COR-L47 (cell line): ENCODE measurements around the gene ZNF292.
"Not testable (repeated sequence)": the region's sequence is repeated elsewhere in the genome, so short reads cannot be mapped to it uniquely, and the experiment has no call there.

Experiments
- DNase-seq: peaks from one replicate; lab custom pipeline; 2025; lab: John Stamatoyannopoulos, UW

Gene ZNF292

GRCh38 chr6:87164004-87164403 lies 8.6 kb downstream of the ZNF292 start:
- DNase-seq = no peak

- DNase-seq = no peak
Measured at GRCh38 chr6:87164506-87164905, 9.1 kb downstream of the ZNF292 start.

DNA sequence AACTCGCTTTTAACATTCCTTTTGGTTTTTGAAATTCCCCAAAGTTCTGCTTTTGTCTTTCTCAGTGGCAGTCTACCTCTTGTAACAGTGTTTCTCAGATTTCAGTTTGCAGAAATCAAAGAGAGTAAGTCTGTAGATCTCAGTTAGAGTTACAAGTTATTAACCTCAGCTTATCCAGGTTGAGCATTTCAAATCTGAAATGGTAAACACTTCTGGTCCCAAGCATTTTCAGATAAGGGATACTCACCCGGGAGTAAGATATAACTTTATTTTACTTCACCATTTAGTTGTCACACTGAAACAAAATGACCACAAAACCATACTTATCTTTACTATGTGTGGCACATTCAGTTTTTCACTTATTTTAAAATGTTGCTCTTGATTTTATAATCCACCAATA lies 9.8 kb downstream of the ZNF292 start:
- DNase-seq = no peak

- DNase-seq = peak; percentile 79
Measured at GRCh38 chr6:87171938-87172633, 16.7 kb downstream of the ZNF292 start.

GRCh38 chr6:87174078-87174579 lies 18.8 kb downstream of the ZNF292 start:
- no peak for DNase-seq

DNA sequence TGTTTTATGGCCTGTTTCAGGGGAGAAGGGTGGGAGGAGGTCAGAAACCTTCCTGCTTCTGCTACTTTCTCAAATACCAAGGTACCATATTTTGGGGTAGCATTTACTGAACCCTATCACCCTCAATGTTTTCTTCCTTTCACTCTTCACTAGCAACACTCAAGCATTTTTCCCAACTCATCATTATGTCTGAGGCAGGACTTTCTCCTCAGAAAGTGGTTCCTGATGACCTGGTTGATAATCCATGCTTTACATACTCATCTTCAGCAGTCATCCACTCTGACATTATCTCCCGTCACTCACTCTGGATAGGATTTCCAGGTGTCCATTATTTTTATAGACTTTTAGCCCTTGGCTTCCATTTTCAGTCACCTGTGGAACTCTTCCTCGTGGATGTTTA lies 21.1 kb downstream of the ZNF292 start:
- DNase-seq = no peak

- no peak for DNase-seq
Measured at GRCh38 chr6:87180105-87180728, 24.9 kb downstream of the ZNF292 start.

GRCh38 chr6:87181903-87182302 lies 26.5 kb downstream of the ZNF292 start:
- no peak for DNase-seq

- no peak for DNase-seq
Measured at GRCh38 chr6:87182321-87182720, 27.0 kb downstream of the ZNF292 start.

GRCh38 chr6:87182940-87183339 lies 27.6 kb downstream of the ZNF292 start:
- no peak for DNase-seq

DNA sequence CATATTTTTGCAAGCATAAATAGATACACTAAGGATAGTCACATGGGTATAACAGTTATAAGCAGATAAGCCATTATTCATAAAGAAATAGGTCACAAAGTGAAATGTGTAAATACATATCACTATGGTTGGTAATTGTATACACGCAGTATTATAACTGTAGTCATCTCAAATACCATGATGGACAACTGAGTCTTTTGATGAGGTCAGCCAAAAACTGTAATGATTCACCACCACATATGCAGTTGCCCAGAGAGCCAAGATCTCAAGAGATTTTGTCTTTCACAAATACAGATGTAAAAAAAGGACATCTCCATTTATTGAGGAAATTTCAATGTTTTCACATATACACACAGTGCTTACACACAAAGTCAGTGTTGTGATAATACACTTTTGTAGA lies 28.3 kb downstream of the ZNF292 start:
- DNase-seq = no peak

GRCh38 chr6:87184762-87185250 lies 29.4 kb downstream of the ZNF292 start:
- no peak for DNase-seq

- DNase-seq = no peak
Measured at GRCh38 chr6:87196275-87196842, 41.0 kb downstream of the ZNF292 start.

DNA sequence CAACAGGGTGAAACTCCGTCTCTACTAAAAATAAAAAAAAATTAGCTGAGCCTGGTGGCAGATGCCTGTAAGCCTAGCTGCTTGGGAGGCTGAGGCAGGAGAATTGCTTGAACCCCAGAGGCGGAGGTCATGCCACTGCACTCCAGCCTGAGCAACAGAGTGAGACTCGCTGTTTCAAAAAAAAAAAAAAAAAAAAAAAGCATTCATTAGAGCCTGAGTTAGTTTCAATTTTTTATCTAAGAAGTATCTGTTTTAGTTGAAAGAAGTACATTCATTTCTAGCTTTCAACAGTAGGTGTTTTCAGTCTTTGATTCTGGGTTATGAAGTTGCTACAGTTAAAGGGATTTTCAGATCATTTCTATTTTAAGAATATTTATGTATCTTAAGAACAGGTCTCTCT lies 42.2 kb downstream of the ZNF292 start:
- DNase-seq = no peak

DNA sequence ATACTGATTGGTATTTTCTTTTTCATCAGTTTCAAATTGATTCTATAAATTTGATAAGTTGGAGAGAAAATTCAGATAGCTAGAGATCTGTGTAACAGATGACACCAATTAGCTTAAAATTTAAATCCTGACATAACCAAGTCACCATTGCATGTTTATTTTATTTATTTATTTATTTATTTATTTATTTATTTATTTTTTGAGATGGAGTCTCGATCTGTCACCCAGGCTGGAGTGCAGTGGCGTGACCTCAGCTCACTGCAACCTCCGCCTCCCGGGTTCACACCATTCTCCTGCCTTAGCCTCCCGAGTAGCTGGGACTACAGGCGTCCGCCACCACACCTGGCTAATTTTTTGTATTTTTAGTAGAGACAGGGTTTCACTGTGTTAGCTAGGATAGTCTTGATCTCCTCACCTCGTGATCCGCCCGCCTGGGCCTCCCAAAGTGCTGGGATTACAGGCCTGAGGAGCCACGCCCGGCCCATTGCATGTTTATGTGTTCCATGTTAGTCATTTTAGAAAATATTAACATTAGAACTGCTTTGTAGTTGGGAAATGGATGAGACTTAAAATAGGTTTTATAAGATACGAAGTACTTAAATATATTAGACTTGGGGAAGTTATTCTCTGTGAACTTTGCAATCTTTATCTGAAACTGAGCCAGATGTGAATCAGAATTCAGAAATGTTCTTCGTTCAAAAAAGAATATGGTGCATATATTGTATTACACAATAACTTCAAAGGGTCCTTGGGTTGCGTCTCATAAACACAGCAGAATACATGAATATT lies 42.9 kb downstream of the ZNF292 start:
- not testable (repeated sequence) for DNase-seq

- no peak for DNase-seq
Measured at GRCh38 chr6:87199787-87200186, 44.4 kb downstream of the ZNF292 start.

DNA sequence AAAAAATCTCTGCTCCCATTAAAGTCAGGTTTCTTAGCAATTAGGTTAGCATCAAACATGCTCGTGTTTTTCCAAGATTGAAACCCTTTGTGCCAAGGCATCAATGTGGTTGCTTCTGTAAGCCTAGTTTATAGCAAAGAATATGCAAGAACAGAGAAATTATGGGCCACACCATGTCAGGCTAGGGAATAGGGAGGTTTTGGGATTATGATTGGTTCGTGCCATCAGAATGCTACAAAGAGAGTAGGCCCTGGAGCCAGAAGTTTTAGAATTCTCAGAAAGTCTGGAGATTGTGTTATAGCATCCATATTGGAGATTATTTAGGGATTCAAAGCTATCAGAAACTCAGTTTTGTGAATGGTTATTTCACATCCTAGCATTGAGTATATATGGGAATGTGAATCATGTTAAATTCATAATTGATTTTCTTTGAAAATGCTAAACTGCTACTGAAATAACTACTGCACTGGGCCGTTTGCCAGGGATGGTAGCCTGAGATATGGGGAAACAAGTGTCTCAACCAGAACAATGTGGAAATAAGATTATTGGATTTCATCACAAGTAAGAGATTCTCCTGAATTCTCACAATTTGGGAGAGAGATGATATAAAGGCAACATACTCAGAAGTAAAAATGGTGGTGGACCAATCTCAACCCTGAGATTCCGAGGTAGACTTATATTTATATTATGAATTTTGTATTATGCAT lies 45.3 kb downstream of the ZNF292 start:
- DNase-seq = no peak

DNA sequence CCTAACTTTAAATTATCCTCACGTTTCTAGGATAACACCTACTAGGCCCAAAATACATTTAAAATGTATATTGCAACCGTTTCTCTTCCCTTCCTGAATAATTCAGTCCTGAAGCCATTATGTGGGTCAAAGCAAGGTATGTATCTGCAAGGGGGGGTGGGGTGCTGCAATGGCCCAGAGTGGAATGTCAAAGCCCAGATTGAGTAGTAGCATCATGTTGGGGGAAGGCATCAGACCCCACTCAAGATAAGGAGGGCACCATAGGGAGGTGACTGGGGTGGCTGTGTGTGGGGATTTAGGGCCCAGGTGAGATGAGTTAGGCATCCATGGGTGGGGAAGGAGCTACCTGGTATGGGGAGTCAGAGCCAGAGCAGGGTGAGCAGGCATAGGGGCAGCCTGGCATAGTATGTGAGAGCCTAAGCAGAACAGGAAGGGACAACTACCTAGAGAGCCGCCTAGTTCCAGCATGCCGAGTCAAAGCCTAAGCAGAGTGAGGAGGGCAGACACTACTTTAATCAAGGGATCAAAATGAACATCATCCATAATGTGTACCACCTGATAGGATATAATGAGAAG lies 48.2 kb downstream of the ZNF292 start:
- no peak for DNase-seq

- DNase-seq = no peak
Measured at GRCh38 chr6:87209812-87210211, 54.4 kb downstream of the ZNF292 start.

DNA sequence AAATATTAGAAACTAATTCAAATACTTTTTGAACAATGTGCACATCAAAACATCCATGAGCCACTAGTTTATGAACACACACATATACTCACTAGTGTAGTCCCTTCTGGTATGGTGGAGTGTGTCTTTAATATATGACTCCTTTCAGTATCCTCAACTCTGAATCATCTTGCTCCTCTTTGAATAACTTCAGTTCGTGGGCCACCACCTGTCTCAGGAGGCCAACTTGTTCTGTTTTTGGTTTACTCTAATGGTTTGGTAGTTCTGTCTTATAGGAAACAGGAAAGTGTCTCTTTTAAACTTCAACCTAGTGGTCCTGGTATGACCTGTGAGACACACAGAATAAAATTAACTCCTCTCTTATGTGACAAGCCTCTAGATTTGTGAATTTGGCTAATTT lies 55.6 kb downstream of the ZNF292 start:
- DNase-seq = no peak

- DNase-seq = no peak
Measured at GRCh38 chr6:87212596-87212995, 57.2 kb downstream of the ZNF292 start.
